NT2/D1 (cell line): ENCODE data around the gene HOXA3.

ENCODE experiments used
- DNase-seq: peaks from one replicate; pipeline ENCODE4 v3.0.0-alpha.2; 2011; ENCODE audit warnings: low read depth, low spot score
- H3K27me3 ChIP-seq: 2 replicates; pipeline ENCODE4 v1.6.0; 2011; ENCODE audit warnings: mild to moderate bottlenecking; ENCODE audit not compliant: insufficient read length, insufficient read depth
- H3K36me3 ChIP-seq: 2 replicates; pipeline ENCODE4 v1.6.1; 2011; ENCODE audit warnings: mild to moderate bottlenecking, low read length, mixed read lengths; ENCODE audit not compliant: insufficient read depth, insufficient read length
- H3K4me1 ChIP-seq: 2 replicates; pipeline ENCODE4 v1.5.1; 2011; ENCODE audit not compliant: insufficient read depth, insufficient read length
- H3K4me3 ChIP-seq: 2 replicates; pipeline ENCODE4 v1.5.1; 2011; ENCODE audit warnings: low read depth; ENCODE audit not compliant: insufficient read length
- H3K9ac ChIP-seq: 2 replicates; pipeline ENCODE4 v1.6.0; 2011; ENCODE audit warnings: low read depth; ENCODE audit not compliant: insufficient read length
- H3K9me3 ChIP-seq: 2 replicates; pipeline ENCODE4 v1.5.1; 2011; ENCODE audit warnings: mild to moderate bottlenecking, low read length; ENCODE audit not compliant: insufficient read depth
- SUZ12 ChIP-seq: IDR thresholded peaks from 2 replicates; pipeline ENCODE4 v1.6.1; 2011; ENCODE audit not compliant: insufficient read length, insufficient read depth; ENCODE audit errors: extremely low read depth
- YY1 ChIP-seq: IDR thresholded peaks from 2 replicates; pipeline ENCODE4 v1.6.1; 2011; ENCODE audit not compliant: insufficient read length, insufficient read depth
- ZNF274 ChIP-seq: IDR thresholded peaks from 2 replicates; pipeline ENCODE4 v1.6.1; 2011; ENCODE audit warnings: mild to moderate bottlenecking, low read depth, low read length

Gene HOXA3

DNA sequence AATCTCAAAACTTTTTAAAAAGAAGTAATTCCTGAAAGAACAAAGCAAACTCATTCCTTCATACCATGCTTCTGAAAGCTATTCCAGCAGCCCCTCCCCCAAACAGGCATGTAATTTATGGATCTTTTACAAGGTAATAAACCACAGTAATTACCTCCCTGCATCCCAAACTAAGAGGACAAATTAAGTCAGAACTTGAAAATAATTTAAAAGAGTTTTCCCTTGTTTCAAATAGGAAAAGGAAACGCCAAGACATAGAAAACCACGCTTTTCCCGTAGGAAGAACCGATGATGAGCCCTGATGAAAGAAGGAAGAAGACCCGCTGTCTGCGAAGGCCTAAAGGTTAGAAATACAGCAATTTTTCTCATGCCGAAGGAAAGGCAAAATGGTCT is 30.7 kb downstream of the HOXA3 start:
- Histone ChIP-seq H3K4me3 (no peak overlapping the region), H3K4me1 (no peaks in the 10 kb centered on the region), H3K9me3 (no peaks in the 10 kb centered on the region), H3K27me3 (peaks cover 100% of the 10 kb centered on the region), H3K9ac (no peak overlapping the region), H3K36me3 (no peaks in the 10 kb centered on the region)
- DNase-seq: no peak
- no peak for TF ChIP-seq YY1
- TF ChIP-seq ZNF274: no peak
- TF ChIP-seq SUZ12: no peak

DNA sequence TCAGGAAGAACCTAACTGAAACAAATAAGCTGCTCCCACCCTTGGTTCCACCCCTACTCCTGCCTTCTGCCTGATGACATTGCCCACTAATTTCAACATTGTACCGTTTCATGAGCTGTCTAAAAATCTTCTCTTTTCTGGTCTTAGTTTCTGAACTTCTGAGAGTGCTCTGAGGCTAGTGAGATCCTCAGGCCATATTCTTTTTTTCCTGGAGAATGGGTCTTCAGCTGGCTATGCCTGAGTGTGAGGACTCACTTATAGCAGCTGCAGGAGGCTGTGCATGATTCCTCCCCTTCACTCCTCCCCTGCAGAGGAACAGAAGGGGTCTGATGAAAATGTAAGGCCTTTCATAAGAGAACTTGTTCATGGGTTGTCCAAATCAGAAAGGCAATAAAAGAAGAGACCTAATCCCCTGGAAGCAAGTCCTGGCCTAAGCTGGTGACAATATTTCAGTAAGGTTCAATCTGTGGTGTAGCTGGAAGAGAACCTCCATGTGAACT is 32.9 kb downstream of the HOXA3 start:
- peaks cover 100% of the 10 kb centered on the region for H3K27me3 ChIP-seq
- no peak overlapping the region for H3K9ac ChIP-seq
- H3K4me3 ChIP-seq: no peak overlapping the region
- peaks cover 2% of the 10 kb centered on the region for H3K4me1 ChIP-seq
- H3K9me3 ChIP-seq: no peaks in the 10 kb centered on the region
- no peak for DNase-seq
- TF ChIP-seq SUZ12 (no peak), ZNF274 (no peak), YY1 (no peak)
- no peaks in the 10 kb centered on the region for H3K36me3 ChIP-seq

DNA sequence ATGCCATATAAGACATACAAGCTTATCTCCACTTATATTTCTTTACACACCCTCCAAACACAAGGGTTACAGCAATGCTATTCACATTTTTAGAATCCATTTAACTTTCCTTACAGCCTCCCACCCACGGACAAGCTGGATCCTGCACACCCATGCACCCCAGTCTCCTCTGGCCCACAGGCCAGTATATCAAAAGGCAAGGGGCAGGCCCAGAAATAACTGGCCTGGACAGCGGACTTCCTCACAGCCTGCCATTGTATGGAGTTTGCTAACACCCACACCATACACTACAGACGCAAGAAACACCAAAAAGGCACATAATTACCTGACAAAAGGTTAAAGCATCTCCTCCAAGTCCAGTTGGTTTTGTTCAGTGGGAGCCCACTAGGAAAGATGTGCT is 33.8 kb downstream of the HOXA3 start:
- Histone ChIP-seq H3K4me3 (no peak overlapping the region), H3K9ac (no peak overlapping the region), H3K36me3 (no peaks in the 10 kb centered on the region), H3K27me3 (peaks cover 97% of the 10 kb centered on the region), H3K9me3 (no peaks in the 10 kb centered on the region), H3K4me1 (peaks cover 2% of the 10 kb centered on the region)
- TF ChIP-seq SUZ12 (no peak), YY1 (no peak), ZNF274 (no peak)
- no peak for DNase-seq

DNA sequence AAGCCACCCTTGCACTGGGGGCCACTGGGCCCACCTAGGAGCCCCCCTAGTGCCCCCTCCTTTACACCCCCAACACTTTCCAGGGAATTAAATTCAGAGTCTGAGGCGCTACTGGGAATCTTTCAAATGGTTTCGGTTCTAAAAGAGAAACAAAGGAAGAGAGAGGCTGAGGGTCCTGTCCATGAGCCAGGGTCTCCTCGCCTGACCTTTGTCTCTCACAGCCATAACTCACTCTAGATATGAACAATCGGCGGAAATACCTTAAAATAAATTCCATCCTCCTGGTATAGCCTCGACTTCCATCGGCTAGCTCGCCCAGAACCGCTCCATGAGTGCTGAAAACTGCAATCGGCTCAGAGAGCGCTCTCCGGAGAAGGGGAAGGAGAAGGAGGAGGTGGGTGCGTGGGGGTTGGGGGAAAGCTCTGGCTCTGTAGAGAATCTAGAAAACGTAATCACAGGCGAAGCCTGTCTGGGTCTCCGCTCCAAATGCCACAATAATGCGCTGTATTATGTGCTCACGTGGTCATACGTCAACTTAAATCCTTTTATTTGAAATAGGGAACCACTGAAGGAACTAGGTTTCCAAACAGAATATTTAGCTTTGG is 34.4 kb downstream of the HOXA3 start:
- peaks cover 2% of the 10 kb centered on the region for H3K4me1 ChIP-seq
- H3K36me3 ChIP-seq: no peaks in the 10 kb centered on the region

DNA sequence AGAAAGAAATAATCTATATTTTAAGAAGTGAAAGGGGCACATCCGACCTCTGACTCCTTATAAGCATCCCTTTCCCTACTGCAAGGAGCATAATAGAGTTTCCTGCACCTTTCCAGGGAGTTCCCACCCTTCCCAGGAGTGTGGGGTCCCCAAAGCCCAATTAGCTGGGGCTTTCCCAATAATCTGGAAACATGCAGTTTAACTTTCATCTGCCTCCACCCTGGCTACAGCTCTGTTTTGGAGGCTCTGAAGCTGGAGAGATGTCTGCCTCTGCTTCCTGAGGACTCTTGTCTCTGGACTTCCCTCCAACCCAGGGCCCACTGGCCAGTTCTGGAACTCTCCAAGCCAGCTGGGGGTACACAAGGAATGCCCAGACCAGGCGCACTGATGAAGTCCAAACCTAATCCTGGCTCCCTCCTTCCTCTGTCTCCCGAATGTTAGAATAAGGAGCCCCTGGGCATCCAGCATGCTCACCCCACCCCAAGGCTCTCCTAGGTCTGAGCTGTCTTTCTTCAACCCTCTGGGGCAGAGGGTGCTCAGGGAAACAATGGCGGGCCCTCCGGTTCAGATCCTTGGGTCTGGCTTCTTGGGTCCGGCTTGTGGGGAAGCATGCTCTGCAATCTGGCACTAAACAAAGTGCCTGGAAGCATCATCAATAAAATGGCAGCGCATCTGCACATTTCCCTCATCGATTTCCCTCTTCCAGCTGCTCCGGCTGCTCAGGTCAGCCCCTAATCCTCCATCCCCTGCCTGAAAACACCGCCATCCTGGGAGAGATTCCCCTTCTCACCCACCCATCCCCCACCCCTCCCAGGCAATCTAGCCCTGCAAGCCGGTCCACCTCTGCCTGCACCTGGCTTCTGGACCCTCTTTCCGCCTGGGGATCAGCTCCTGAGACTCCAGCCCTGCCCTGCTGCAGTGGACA is 35.2 kb downstream of the HOXA3 start:
- Histone ChIP-seq H3K9me3 (no peaks in the 10 kb centered on the region), H3K36me3 (no peaks in the 10 kb centered on the region), H3K4me3 (no peak overlapping the region), H3K9ac (no peak overlapping the region), H3K4me1 (peaks cover 2% of the 10 kb centered on the region), H3K27me3 (peaks cover 97% of the 10 kb centered on the region)
- no peak for TF ChIP-seq ZNF274
- no peak for TF ChIP-seq SUZ12
- no peak for TF ChIP-seq YY1
- no peak for DNase-seq

More for the DNA sequence above, 34.4 kb downstream of the HOXA3 start:
- no peak for DNase-seq
- no peak for TF ChIP-seq ZNF274
- no peak for TF ChIP-seq YY1
- no peak for TF ChIP-seq SUZ12
- Histone ChIP-seq H3K4me3 (no peak overlapping the region), H3K27me3 (peaks cover 97% of the 10 kb centered on the region), H3K9ac (no peak overlapping the region), H3K9me3 (no peaks in the 10 kb centered on the region)

DNA sequence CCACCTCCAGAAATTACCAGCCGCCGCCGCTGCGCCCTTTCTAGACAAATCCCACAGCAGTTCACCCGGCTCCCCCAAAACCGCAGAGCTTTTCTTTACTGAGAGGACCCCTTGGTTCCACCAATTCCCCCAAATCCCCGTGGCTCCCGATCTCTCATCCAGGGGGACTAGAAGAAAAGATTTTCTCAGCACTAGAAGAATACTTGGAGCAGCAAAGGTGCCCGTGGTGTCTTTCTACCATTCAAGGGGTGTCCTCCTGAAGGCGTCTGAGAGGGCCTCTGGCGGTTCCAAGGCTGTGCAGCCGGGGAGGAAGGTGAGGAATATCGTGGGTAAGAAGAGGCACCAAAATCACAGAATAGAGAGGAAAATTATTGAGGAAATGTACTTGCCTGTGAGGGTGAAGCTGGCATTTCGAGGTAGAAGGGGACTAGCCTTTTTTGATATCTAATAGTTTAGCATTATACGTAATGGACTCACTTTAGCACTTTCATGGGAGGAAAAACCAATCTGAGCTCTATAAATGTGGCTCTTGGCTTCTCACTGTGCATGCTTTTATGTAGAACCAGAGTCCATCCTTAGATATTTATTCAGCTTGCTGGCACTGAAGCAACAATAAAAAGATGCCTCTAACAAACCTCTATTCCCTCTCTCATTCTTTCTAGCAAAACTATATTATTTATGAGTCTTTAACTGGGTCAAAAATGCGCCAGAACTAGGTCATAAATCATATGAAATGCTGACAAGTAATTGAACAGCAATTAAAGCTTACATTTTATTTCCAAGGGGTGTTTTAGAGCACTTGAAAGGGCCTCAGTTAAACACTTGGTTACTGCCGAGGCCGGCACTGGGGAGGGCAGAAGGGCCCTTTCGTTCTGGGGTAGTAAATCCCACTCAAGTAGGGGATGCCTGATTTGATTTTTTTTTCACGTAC is 36.1 kb downstream of the HOXA3 start:
- no peaks in the 10 kb centered on the region for H3K36me3 ChIP-seq
- no peak for TF ChIP-seq ZNF274
- TF ChIP-seq YY1: no peak
- no peak for TF ChIP-seq SUZ12
- H3K4me3 ChIP-seq: no peak overlapping the region
- peaks cover 97% of the 10 kb centered on the region for H3K27me3 ChIP-seq
- peaks cover 2% of the 10 kb centered on the region for H3K4me1 ChIP-seq
- H3K9ac ChIP-seq: no peak overlapping the region
- no peak for DNase-seq
- no peaks in the 10 kb centered on the region for H3K9me3 ChIP-seq
